Forelimb muscle (tissue), 1 donor: ENCODE measurements around the gene BMP8B. TPM values are rescaled to one million over a fixed set of nuclear protein-coding genes. Genes with fewer than 3 reads are reported as not detected.

Experiments used
- DNase-seq: peaks from one replicate; pipeline ENCODE4 v3.0.0-alpha.2; 2013; ENCODE audit warnings: low read depth
- polyA plus RNA-seq: library from polyadenylated mRNA; unstranded; fragments of 120-200 nt; gene quantifications from one replicate; pipeline ENCODE4 v1.2.1, GENCODE V29; 2013; ENCODE audit not compliant: insufficient read length

BMP8B gene
- polyA plus RNA-seq, 1 donor, result 1.3 TPM

DNA sequence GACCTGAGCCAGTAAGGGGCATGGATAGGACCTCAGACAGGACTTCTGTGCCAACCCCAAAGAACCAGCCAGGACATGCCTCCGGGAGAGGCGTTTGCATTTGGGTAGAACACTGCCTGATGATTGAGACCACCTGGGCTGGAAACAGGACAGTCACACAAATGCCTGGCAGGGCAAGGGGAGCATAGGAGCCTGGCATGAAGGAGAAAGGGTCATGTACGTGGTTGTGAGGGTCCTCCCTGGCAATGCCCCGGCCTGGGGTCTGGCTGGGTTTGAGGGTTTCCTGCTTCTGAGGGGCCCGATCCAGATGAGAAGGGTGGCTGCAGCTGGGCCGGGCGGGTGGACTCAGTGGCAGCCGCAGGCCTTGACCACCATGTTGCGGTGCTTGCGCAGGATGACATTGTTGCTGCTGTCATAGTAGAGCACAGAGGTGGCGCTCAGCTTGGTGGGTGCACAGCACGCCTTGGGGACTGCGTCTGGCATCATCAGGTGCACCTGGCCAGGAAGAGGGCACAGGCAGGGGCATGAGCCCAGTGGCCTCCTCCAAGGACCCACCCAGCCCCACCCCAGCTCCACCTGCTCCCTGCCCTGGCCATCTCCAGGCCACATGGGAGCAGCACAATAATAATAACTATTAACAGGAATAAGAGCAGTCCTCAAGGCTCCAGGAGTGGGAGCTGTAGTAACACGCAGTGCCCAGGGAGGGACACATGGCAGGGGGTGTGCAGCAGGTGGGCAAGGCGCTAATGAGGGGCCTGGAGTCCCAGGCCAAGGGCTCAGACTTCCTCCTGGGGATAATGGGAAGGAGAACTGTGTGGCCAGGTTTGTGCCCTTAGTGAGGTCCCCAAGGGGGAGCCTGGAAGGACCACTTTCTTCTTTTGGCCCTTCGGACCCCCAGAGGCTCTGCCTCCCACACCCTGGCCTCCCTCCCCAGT is 28.3 kb downstream of the BMP8B start:
- no peak for DNase-seq

DNA sequence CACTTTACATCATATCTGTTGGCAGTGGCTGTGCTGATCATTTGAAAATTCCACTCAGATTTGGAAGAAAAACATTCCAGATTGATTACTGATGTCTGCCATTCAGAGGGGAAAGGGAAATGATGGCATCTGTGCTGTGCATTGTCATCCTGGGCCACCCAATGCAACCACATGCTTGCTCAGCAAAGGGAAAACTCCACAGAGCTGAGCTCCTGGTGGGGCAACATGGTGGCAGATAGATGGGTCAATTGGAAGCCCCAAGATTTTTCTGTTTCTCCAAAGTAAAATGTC is 29.3 kb downstream of the BMP8B start:
- DNase-seq, result no peak

DNA sequence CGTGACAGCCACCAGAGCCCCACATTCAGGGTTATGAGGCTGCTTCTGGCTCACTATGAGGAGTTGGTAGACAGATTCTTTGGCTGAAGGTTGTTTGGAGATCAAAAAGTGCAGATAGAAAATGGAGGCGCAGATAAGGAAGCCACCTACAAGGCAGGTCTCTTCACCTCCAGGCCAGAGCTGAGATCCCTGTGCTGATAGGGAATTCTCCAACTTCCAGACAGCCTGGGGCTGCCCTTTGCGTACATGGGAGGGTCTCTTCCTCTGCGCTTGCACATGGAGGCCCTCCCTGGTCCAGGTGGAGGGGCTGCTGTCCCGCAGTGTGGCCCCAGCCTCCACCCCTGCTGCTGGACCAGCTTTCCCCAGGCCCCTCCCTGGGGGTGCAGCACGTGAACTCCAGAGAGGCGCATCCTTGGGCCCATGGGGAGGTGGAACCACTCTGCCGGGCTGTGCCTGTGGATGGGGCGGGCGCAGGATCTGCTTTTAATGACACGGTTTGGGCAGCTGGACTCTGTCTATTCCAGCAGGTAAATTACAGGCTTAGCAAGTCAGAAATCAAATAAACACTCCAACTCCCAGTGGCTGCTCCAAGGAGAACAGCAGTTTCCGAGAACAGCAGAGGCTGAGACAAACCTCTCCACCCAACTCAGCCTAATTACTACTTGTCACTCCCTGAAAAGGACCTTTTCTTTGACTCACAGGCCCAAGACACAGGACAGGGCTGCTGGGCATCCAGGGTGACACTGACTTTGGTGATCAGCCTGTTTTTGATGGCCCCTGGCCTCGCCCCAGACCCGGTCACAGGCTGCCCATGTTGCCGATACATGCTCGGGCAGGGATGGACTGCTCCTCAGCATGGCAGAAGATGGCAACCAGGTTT is 29.9 kb downstream of the BMP8B start:
- DNase-seq, result no peak

- no peak for DNase-seq
These were observed 31.2 kb downstream of the BMP8B start for GRCh38 chr1:39757501-39757900.

DNA sequence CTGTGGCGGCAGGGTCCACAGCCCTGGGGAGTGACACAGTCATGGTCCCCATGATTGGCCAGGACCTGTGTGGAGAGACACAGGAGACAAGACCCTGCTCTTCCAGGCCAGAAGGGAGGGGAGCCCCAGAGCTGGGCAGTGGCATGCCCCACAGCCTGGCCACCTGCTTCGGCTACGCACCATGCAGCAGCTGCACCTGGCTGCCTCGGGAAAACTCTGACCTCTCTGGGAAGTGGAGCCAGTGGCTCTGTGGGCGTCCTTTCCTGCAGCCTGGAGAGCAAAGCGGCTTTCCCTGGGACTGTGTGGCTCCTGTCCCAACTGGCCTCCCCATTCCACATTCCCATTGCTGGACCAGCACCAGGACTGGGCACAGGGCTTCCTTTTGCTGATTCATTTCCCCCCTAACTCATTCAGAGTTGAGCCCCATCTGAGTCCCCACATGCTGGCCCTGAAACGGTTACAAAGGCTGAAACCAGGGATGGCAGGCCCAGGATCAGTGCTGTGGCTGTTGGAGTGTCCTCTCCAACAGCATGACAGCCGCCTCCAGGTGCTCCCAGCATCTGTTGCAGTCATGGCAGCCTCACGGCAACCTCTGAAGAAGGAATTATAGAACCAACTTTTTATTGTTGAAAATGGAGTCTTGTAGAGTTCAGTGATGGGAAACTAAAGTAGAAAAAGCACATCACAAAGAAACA is 32.6 kb downstream of the BMP8B start:
- no peak for DNase-seq

GRCh38 chr1:39754906-39755504 is 33.7 kb downstream of the BMP8B start:
- DNase-seq, result no peak

GRCh38 chr1:39754026-39754570 is 34.6 kb downstream of the BMP8B start:
- DNase-seq, result no peak

DNA sequence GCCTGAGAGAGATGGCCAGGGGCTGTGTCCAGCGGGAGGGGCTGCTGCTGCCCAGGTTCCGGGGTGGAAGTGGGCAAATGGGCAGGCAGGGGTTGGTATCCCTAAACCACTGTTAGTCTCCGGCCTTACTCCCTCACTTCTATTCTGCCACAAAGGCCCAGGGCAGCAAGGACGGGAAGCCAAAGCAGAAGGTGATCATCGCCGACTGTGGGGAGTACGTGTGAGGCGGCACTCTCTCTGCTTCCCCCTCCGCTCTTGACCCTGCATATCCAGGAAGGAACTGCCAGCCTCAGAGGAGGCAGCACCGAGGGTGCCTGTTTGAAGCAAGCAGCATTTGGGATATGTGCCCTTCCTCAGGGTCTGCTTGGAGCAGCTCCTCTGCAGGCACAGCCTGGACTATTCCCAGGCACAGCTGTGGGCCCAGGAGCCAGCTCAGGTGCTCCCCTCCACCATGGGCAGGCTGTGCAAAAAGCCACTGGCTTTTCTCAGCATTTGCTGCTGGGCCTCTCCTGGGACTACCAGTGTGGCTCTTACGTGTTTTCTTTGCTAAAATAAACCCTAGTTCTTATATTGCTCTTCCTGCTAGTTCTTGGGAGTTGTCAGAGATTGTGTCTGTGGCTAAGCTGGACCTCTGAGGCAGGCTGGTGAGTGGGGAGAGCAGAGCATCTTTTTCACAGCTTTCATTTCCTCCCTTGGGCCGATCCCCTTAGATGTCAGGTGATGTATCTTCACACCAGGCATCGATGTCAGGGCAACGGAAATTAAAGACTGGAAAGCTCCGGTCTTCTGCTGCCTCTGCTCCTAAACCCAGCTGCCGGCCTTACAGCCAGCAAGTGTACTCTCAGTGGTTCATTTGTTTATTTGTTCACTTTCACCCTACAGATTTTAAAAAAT is 35.3 kb downstream of the BMP8B start:
- DNase-seq, result no peak

- DNase-seq, result no peak
These were observed 36.0 kb downstream of the BMP8B start for GRCh38 chr1:39752703-39753102.

- DNase-seq, result no peak
These were observed 37.1 kb downstream of the BMP8B start for GRCh38 chr1:39751595-39751994.

- no peak for DNase-seq
These were observed 43.5 kb downstream of the BMP8B start for GRCh38 chr1:39745016-39745670.

- peak; percentile 60 for DNase-seq
These were observed 49.9 kb downstream of the BMP8B start, which contains the start of gene PPIE for GRCh38 chr1:39738622-39739366. PPIE (plus strand) TSS chr1:39738882; CDS start chr1:39738901, 19 bp downstream.

DNA sequence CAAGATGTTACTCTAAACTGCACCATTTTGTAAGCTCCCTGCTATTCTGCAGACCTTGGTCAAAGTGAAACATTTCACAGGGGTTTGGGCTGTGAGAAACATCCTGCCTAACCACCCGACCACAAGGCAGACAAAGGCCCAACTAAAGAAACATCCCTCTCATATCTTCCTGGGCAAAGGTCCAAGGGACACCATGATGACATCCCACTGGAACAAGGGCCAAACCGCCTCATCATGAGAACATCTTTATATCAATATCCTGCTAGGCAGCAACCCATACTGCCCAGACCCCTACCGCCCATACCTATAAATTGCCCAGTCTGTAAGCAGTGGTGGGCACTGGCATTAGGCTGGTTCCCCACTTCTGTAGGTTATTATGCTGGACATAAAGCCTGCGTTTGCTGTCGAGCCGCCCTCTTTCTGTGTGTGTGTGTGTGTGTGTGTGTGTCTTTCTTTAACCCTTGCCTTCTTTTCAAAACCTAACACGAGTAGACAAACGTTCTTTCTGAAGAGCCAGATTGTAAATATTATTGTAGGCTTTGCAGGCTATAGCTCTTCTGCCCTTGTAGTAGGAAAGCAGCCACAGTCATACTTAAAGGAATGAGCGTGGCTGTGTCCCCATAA is 51.0 kb downstream of the BMP8B start:
- no peak for DNase-seq

DNA sequence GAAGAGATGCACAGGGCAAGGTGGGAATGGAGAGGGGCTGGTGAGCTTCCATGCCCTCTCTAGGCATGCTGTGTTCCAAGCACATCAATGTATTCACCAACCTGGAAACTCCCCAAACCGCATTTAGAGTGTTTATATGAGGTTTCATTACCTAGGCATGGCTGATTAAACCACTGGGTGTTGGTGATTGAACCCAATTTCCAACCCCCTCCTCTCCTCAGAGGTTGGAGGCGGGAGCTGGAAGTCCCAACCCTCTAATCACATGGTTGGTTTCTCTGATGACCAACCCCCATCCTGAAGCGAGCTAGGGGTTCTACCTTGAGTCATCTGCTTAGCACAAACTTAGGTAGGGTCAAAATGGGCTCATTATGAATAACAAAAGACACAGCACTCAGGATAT is 52.9 kb downstream of the BMP8B start:
- DNase-seq, result no peak

DNA sequence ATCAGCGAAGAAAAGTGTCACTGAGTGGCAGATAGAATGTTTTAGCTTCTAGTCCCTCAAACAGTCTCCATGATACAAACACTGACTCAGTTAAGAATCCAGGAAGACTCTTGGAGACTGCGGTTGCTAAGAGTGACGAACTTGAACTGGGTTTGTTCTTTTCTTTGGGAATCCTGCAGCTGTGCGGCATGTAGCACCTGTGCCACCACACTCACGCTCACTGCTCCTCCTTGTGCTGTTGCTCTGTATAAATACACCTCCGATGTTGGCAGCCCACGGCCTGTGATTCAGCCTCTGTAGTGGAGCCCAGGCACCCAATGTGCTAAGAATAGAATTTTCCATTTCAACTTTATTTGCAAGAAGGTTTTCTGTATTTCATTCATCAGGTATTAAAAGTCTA is 55.5 kb downstream of the BMP8B start:
- DNase-seq, result no peak

DNA sequence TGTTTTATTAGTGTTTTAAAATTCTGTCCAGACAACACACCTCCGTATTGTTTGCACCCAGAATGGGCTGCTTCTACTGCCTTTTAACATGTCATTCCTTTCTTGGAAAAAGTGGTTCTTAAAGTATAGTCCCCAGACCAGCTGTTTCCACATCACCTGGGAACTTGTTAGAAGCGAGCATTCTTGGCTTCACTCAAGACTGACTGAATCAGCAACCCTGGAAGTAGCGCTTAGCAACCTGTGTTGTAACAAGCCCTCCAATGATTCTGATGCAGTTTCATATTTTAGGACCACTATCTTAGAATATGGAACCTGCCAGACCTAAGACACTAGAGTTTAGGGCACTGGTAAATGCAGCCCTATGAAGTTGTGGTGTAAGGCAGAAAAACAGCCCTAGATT is 55.9 kb downstream of the BMP8B start:
- no peak for DNase-seq

GRCh38 chr1:39729842-39730241 is 58.8 kb downstream of the BMP8B start:
- no peak for DNase-seq

DNA sequence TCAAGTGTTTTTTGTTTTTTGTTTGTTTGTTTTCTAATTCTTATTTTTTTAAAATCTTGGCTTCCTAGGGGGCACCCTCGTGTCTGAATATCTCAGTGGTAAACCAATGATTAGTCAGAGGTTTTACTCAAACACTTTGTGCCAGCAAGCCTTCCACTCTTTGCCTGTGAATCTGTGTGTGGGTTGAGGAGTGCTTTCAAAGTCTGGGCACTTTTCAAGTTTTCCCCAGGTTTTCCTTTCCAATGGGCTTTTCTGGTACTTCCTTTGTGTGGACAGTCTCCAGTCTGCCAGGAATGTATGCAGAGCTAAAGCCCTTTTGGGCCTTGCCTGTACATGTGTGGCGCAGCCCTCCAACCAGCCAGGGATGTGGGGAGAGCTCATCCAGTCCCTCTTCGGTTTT is 59.6 kb downstream of the BMP8B start:
- no peak for DNase-seq

DNA sequence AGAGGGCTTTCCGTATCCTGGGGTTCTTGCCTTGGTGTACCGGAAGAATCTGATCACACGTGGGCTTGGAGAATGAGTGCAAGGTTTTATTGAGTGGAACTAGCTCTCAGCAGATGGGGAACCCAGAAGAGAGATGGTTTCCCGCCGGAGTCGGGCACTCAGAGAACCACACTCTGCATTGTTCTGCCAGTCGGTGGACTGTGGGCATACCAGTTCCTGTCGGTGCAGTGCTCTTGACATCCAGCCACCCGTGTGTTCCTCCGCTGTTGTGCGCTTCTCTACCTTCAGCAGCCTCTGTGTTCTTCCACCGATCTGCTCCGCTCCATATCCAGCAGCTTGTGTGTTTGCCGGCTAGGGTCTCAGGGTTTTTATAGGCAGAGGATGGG is 60.7 kb downstream of the BMP8B start:
- no peak for DNase-seq
